ENCODE data around the gene HYAL2.
A peak's percentile ranks its signal among the peaks of the same experiment; 100 is the strongest.

The HYAL2 gene

DNA sequence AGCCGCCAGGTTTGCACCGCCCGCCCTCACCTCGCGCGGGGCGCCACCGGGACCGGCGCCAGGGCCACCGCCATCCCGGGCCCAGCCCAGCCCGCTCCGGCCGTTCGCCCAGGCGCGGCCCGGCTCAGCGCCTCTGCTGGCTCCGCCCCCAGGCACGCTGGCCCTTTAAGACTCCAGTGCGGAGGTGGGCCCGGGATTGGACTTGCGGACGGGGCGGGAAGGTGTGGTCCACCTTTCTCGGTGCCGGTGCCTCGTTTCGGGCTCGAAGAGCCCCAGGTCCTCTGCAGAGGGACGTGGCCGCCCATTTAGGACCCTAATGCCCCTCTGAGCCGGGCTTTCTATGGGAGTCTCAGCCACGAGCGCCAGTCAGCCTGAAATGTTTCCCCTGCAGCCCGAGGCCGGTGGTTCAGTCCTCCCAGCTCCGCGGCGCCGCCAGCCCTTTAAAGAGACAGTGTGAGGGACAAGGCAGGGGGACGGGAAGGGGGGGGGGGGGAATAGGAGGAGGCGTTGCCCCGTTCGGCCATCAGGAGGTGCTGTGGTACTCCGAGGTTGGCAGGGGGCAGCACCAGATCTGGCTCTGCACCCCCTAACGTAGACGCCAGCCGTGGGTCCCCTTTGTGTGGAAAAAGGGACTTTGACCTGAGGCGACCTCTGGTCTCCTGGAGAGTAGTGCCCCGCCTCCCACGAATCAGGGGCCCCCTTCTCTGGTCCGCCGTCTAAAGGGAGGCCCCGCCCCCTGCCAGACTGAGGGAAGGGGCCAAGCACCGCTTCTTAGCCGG is 1.0 kb downstream of the HYAL2 start:
- TF ChIP-seq, protein P1, sequence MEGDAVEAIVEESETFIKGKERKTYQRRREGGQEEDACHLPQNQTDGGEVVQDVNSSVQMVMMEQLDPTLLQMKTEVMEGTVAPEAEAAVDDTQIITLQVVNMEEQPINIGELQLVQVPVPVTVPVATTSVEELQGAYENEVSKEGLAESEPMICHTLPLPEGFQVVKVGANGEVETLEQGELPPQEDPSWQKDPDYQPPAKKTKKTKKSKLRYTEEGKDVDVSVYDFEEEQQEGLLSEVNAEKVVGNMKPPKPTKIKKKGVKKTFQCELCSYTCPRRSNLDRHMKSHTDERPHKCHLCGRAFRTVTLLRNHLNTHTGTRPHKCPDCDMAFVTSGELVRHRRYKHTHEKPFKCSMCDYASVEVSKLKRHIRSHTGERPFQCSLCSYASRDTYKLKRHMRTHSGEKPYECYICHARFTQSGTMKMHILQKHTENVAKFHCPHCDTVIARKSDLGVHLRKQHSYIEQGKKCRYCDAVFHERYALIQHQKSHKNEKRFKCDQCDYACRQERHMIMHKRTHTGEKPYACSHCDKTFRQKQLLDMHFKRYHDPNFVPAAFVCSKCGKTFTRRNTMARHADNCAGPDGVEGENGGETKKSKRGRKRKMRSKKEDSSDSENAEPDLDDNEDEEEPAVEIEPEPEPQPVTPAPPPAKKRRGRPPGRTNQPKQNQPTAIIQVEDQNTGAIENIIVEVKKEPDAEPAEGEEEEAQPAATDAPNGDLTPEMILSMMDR (IDR thresholded peaks at IDR 0.05; ENCODE audit: low read depth, low read length, missing control alignments): peak; percentile 66
- peaks cover 12% of the 10 kb centered on the region for H3K36me3 ChIP-seq (replicated peaks)
- in situ Hi-C loops (cut with HindIII; ENCODE audit: low pct_ligation_motif_present, low sequenced_read_pairs): no loop called here
- H3K27ac ChIP-seq: peak overlapping the region; percentile 100
- peak; percentile 81 for DNase-seq
- H3K4me3 ChIP-seq (ENCODE audit: low read depth, low read length): peak overlapping the region; percentile 78
- H3K27me3 ChIP-seq (replicated peaks): no peaks in the 10 kb centered on the region

DNA sequence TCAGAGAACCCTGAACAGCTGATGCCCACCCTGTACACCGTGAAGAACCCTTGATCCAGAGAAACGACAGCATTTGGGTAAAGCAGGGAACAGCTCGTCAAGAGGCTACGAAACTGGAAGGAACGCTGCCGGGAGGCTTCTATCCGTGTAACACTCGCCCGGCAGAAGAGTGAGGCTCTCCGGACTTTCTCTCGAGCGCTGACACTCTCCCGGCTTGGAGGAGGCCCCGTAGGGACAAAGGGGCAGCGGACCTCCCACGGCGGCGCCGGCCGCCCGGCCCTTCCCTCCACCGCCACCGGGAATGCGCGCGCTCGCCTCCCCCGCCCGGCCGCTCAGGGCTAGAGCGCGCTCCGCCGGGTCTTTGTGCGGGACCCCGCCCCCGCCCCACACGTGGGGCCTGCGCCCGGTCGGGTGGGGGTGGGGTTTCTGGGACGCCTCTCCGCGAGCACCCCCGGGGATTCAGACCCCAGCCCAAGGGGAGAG is 1.7 kb downstream of the HYAL2 start:
- peak overlapping the region; percentile 100 for H3K27ac ChIP-seq
- TF ChIP-seq, protein P1 (IDR thresholded peaks at IDR 0.05; ENCODE audit: low read depth, low read length, missing control alignments): no peak
- DNase-seq: no peak
- no peaks in the 10 kb centered on the region for H3K27me3 ChIP-seq (replicated peaks)
- peak overlapping the region; percentile 78 for H3K4me3 ChIP-seq (ENCODE audit: low read depth, low read length)
- H3K36me3 ChIP-seq (replicated peaks): peaks cover 10% of the 10 kb centered on the region
- in situ Hi-C loops (cut with HindIII; ENCODE audit: low pct_ligation_motif_present, low sequenced_read_pairs): no loop called here

DNA sequence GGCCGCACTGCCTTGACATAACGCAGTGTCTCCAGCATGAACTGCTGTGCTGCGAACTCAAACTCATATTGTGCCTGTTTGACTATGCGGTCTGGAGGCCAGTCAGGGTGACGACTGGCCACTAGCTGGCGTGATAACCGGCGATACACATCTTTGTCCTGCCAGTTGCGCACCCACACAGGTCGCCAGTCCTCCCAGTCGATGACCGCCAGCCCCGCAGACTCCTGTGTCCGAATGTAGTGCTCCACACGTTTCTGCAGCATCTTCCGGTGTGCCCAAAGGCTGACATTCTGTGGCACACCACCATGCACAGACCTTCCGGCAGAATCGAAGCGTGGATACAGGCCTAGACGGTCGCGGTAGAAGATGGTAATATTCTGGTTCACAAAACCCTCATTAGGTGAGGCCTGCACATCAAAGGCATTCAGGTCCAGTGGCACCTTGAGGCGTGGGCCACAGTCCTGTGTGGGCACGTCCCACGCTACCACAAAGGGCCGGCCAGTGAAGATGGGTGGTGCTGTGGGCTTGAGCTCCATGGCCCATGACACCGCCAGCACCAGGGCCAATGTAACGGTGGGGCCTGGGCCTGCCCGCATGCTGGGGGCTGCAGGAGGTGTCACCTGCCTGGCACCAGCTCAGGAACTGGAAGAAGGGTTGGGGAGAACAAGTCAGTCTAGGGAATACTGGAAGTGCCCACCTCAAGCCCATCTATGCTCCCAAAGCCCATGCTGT is 2.5 kb downstream of the HYAL2 start:
- Histone ChIP-seq H3K27ac (no peak overlapping the region), H3K4me3 (ENCODE audit: low read depth, low read length) (peak overlapping the region; percentile 78), H3K36me3 (replicated peaks) (peaks cover 9% of the 10 kb centered on the region), H3K27me3 (replicated peaks) (no peaks in the 10 kb centered on the region)
- TF ChIP-seq, protein P1 (IDR thresholded peaks at IDR 0.05; ENCODE audit: low read depth, low read length, missing control alignments): peak; percentile 12
- in situ Hi-C loops (cut with HindIII; ENCODE audit: low pct_ligation_motif_present, low sequenced_read_pairs): no loop called here
- no peak for DNase-seq

DNA sequence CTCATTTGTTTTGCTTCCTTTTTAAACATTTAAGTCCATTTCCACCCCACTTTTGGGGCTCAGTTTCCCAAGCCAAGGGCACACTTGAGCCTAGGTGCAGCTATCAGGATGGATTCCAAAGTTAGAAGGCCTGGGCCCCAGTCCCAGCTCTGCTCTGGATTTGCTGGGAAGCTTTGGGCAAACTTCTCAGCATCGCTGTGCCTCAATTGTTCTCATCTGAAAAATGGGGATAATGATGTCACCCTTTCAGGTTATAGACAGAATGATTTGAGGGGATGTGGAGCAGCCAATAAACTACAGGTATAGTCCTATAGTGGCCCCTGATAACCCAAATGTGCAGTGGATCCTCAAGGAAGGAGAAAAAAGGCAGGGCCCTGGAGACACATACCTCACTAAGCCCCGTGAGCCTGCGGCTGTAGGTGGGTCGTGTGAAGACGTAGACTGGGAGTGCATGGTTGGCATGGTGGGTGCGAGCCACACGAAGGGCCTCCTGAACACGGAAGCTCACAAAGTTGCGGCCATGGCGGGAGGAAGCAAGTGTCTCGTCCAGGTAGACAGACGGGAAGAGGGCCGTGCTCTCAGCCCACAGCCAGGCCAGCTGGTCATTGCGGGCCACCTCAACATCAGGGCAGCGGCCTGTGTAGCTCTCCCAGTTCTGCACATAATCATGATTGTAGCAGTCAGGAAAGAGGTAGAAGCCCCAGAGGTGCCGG is 3.2 kb downstream of the HYAL2 start:
- H3K36me3 ChIP-seq (replicated peaks): peaks cover 9% of the 10 kb centered on the region
- TF ChIP-seq, protein P1 (IDR thresholded peaks at IDR 0.05; ENCODE audit: low read depth, low read length, missing control alignments): no peak
- in situ Hi-C loops (cut with HindIII; ENCODE audit: low pct_ligation_motif_present, low sequenced_read_pairs): no loop called here
- no peak overlapping the region for H3K4me3 ChIP-seq (ENCODE audit: low read depth, low read length)
- DNase-seq: no peak
- no peaks in the 10 kb centered on the region for H3K27me3 ChIP-seq (replicated peaks)
- no peak overlapping the region for H3K27ac ChIP-seq

DNA sequence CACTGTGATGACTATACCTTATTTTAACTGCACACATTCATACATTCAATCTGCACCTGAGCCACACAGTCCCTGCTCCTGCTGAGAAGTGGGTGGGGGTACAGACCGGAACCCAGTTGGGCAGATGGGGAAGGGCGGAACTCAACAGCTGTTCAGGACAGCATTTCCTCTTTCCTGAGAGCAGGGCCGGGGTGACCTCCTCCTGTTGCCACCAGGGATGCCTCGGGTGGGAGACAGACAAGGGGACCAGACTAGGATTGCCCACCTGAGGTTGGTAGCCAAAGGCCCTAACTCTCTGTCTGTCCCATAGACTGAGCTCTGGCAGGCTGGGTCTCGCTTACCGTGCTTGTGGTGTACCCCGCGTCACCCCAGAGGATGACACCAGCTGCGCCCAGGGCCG is 3.9 kb downstream of the HYAL2 start:
- Histone ChIP-seq H3K27ac (no peak overlapping the region), H3K27me3 (replicated peaks) (no peaks in the 10 kb centered on the region), H3K4me3 (ENCODE audit: low read depth, low read length) (no peak overlapping the region), H3K36me3 (replicated peaks) (peaks cover 9% of the 10 kb centered on the region)
- TF ChIP-seq, protein P1 (IDR thresholded peaks at IDR 0.05; ENCODE audit: low read depth, low read length, missing control alignments): no peak
- in situ Hi-C loops (cut with HindIII; ENCODE audit: low pct_ligation_motif_present, low sequenced_read_pairs): no loop called here
- no peak for DNase-seq
